GM18519 (cell line): ENCODE data around the gene AIG1.
"Not testable (repeated sequence)": the region's sequence is repeated elsewhere in the genome, so short reads cannot be mapped to it uniquely, and the experiment has no call there.

Experiments used
- ATAC-seq: cut with Tn5 transposase; IDR thresholded peaks from one replicate; pipeline ENCODE4 v1.9.1; 2021; ENCODE audit warnings: mild to moderate bottlenecking, moderate library complexity; ENCODE audit not compliant: unreplicated experiment, low FRiP score

AIG1 gene

GRCh38 chr6:143218233-143218632 is 157.5 kb downstream of the AIG1 start:
- ATAC-seq, result no peak

GRCh38 chr6:143221698-143222097 is 161.0 kb downstream of the AIG1 start:
- ATAC-seq, result no peak

- ATAC-seq, result no peak
Measured at GRCh38 chr6:143222310-143222709, 161.6 kb downstream of the AIG1 start.

- no peak for ATAC-seq
Measured at GRCh38 chr6:143222801-143223231, 162.1 kb downstream of the AIG1 start.

- ATAC-seq, result no peak
Measured at GRCh38 chr6:143223895-143224294, 163.2 kb downstream of the AIG1 start.

- no peak for ATAC-seq
Measured at GRCh38 chr6:143224516-143224915, 163.8 kb downstream of the AIG1 start.

- ATAC-seq, result no peak
Measured at GRCh38 chr6:143225929-143226328, 165.2 kb downstream of the AIG1 start.

GRCh38 chr6:143227675-143228074 is 167.0 kb downstream of the AIG1 start:
- no peak for ATAC-seq

GRCh38 chr6:143229400-143229799 is 168.7 kb downstream of the AIG1 start:
- no peak for ATAC-seq

- ATAC-seq, result no peak
Measured at GRCh38 chr6:143232849-143233248, 172.2 kb downstream of the AIG1 start.

- no peak for ATAC-seq
Measured at GRCh38 chr6:143233554-143234285, 173.0 kb downstream of the AIG1 start.

- no peak for ATAC-seq
Measured at GRCh38 chr6:143234734-143235133, 174.0 kb downstream of the AIG1 start.

- ATAC-seq, result no peak
Measured at GRCh38 chr6:143236151-143236798, 175.6 kb downstream of the AIG1 start.

- no peak for ATAC-seq
Measured at GRCh38 chr6:143238306-143238705, 177.6 kb downstream of the AIG1 start.

GRCh38 chr6:143241111-143241510 is 180.4 kb downstream of the AIG1 start:
- no peak for ATAC-seq

- ATAC-seq, result no peak
Measured at GRCh38 chr6:143241911-143242310, 181.2 kb downstream of the AIG1 start.

- ATAC-seq, result no peak
Measured at GRCh38 chr6:143243786-143244185, 183.1 kb downstream of the AIG1 start.

GRCh38 chr6:143245656-143246055 is 185.0 kb downstream of the AIG1 start:
- no peak for ATAC-seq

- ATAC-seq, result not testable (repeated sequence)
Measured at GRCh38 chr6:143246166-143246775, 185.6 kb downstream of the AIG1 start.

GRCh38 chr6:143247586-143247985 is 186.9 kb downstream of the AIG1 start:
- ATAC-seq, result no peak

- ATAC-seq, result no peak
Measured at GRCh38 chr6:143248359-143248758, 187.7 kb downstream of the AIG1 start.

- ATAC-seq, result no peak
Measured at GRCh38 chr6:143251288-143251687, 190.6 kb downstream of the AIG1 start.
